NCI-H1092 (cell line): ENCODE data around the gene ANKH.
"Not testable (repeated sequence)": the region's sequence is repeated elsewhere in the genome, so short reads cannot be mapped to it uniquely, and the experiment has no call there.

ENCODE experiments used
- DNase-seq: peaks from one replicate; lab custom pipeline; 2025; lab: John Stamatoyannopoulos, UW

ANKH gene

DNA sequence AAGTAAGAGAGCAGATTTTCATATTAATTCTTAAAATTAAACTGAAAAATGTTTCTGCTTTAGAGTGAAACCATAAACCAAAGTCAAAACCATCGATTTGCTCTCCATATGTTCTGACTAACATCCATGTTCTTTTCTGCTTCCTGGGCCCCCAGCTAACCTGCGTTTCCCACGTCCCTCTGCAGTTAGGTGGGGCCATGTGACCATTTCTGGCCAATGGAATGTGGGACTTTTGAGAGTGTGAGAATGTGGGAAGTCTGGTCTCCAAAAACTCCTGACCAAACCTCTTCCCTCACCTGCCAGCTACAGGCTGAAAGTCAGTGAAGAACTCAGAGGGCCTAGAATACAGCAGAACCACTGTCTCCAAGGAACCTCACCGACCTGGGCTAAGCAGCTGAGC, 44.9 kb downstream of the ANKH start:
- DNase-seq, result no peak

DNA sequence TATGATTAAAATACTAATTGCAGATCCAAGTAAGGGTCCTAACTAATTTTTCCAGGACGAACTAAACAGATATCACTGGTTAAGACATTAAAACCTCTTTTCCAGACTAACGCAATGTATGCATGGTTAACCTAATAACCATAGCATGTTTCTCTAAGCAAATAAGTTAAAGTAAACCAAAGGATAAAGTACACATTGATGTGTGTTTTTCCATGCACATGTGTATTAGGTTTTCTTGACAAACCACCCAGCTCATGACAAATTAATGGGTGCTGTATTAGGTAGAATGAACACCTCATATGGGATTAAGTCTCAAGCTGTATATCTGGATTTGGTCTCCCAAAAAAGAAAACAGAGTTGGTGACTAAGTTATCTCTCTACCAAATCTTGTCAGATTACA, 45.6 kb downstream of the ANKH start:
- DNase-seq, result no peak

DNA sequence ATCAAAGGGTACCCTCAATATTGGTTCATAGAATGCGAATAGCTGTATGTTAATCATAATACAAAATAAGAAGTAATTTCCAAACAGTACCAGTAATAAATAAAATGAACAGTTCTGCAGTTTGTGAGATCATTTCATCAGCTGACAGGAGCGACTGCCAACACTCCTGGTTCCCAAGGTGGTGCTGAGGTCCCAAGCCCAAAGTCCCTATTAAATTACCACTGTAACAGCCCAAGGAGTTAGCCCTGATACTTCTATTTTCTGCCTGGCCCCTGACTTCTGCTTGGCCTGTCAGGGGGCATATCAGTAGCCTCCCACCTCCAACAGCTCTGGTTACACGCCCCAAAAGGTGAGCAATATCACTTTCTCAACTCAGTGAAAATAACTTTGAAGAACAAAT, 47.1 kb downstream of the ANKH start:
- no peak for DNase-seq

DNA sequence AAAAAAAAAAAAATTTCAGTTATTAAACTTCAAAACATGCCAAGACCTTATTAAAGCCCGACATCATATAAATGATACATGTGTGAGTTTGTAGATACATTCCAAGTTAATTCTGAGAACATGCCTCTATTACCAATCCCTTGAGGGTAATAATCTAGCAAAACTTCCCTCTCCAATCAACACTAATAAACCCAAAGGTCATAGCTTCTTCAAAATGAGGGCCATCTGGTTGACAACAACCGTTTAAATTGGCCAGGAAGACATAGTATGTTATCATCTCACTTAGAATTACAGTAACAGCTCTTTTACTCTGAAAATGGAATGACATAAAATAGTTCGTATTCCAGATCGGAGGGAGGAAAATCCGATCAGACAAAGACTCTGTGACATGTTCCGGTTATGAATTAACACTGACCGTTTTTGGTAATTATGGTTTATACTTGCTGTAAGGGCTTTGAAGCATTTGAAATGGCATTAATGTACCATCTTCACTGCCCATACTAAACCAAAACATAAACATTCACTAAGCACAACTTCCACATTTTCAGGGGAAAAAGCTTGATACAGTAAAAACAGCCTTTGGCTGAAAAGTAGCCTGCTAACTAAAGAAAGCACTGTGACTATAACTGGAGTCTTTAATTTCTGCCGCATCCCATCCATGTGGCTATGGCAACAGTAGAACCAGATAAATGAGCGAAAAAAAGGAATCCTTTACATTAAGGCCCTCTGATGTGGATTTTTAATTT, 50.3 kb downstream of the ANKH start:
- DNase-seq, result no peak

DNA sequence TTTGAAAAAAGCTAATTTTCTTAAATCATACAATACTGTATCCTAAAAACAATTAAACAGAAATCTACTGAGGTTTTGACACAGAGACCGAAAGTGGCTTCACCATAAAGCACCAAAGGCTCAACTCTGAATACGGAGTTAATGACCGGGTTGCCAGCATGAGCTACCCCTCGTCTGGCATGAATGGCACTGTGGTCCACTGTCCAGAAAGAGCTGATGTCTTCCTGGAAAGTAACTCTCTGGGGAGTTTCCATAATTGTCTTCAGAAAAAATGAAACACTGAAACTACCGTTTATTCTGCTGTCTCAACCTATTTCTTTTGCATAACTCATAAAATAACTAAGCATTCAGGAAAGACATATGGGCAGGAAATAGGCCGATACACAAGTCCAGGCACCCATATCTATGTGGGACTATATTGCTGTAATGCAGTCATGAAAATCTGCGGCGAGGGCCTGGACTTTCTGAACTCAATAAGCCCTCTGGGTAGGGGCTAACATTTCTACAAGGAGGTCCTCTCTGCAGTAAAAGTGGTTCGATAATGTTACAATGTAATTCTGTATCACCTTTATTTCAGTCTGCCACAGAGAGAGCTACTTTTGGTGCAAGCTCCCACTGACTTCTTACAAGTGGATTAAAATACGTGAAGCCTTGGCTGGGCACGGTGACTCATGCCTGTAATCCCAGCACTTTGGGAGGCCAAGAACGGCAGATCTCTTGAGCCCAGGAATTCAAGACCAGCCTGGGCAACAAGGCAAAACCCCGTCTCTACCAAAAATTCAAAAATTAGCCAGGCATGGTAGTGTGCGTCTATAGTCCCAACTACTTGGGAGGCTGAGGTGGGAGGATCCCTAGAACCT, 52.4 kb downstream of the ANKH start:
- DNase-seq, result no peak

DNA sequence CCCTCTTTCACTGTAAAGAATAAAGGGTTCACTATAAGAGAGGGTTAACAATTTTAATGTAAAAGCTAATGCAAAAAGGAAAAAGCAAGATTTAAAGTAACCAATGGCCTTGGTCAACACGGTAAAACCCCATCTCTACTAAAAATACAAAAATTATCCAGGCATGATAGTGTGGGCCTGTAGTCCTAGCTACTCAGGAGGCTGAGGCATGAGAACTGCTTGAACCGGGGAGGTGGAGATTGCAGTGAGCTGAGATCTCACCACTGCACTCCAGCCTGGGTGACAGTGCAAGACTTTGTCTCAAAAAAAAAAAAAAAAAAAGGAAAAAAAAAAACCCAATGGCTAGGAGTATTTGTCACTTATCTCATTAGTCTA, 53.8 kb downstream of the ANKH start:
- not testable (repeated sequence) for DNase-seq

DNA sequence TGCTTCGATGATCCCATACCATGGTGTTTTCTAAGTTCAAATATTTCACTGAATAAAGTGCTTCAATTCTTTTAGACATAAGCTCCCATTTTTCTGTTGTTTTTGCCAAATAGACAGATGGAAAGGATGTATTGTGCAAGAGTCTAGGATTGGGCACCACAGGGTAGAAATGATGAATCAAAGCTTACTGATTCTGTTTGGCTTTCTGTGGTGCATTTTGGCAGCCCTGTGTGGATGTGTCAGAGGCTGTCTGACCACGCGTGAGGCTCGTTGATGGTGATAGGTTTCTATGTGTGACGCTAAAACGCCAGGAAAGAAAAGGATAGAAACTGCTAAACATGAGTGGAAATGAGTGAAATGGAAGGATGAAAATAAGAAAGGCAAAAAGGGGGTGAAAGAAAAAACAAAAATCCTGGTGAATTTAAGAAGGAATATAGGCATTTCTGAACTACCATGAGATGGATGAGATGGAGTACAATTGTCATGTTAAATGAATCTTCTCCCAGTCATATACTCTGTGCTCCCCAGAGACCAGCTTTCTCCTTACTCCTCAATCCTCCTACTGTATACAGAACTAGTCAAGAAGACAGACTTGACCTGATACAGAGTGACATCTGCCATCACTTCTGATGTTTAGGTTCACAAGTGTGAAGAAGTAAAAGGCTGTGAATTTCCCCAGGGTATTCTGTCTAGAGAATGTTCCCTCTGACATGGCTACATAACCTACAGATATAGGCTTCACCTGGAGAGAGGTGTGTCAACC, 54.4 kb downstream of the ANKH start:
- no peak for DNase-seq

DNA sequence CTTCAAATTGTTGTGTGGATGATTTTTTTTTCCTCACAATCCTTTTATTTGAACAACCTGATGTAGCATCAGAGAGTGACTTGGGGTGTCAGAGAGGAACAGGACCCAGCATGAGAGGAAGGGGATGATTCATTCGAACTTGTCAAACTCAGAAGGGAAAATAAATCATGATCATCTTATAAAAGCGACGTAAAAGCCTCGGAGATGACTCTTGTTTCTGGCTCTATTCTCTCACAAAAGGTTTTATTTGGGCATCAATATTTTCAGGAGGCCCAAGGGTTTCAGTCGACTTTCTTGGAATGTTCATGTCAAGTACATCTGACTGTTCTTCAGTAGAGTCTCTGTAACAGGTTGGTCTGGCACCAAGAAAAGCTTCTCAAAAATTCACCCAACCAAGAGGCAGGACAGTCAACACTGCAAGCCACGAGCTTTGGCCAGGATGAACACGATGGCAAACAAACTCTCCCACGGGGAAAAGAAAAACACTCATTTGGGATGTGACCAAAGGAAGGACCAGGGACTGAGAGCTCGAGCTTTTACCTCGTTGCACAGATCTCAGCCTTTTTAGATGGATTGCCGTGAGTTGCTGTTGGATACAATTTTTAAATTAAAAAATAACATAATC, 55.1 kb downstream of the ANKH start:
- DNase-seq, result no peak

DNA sequence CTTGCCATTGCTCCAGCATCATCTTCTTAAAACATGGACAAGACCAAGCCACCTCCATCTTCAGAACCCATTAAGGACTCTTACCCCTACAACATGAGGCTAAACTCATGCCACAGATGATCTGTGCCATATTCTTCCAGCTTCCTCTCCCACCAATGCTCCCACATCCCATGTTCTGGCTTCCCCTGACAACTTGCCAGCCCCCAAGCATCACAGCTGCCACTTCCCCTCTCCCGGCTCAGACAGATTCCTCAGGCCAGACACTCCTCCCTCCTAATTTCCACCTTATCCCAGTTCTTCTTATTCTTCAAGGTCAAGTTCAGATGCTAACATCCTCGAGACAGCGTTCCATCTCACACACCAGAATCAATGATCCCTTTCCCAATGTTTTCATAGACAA, 57.8 kb downstream of the ANKH start:
- DNase-seq, result no peak

DNA sequence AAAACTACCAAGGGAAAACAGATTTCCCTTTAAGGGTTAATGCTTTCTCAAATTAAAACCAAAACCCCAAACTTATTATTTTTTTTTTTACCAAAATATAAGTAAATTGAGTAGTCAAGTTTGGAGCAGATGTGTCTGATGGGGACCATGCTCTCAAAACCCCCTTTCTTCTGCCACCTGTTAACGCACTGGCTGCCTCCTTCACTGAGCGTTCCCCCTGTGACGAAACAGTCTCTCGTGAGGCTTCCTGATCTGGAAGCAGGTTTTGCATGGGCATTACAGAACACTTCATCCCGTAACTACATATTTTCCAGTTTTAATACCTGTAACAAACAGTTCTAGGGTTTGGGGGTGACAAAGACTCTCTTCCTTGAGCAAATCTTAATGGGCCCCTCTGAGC, 59.4 kb downstream of the ANKH start:
- DNase-seq, result no peak

DNA sequence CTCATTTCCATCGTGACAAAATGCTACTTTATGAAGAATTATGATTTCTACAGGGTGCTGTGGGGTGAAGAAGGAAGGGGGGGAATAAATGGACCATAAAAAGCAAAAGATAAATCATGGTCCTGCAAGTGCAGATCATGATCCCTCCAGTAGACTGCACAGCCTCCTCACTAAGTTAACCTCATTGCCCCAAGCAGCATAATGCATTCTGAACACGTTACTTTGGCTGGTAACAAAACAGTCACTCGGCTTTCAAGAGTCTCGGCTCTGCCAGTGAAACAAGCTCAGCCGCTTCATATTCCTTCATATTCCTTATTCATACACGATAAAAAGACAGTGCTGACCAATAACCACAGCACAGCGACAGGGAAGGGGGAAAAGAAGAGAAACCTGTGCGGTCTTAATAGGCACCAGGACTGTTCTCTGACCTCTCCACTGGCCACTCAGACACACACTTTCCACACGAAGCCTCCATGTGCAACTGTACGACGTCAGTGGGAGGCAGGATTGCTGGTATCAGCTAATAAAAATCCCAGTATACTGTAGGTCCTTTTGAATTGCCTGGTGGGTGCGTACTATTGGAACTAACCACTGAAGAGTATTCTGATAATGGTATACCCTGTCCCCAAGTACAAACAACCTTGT, 60.5 kb downstream of the ANKH start:
- DNase-seq, result no peak

DNA sequence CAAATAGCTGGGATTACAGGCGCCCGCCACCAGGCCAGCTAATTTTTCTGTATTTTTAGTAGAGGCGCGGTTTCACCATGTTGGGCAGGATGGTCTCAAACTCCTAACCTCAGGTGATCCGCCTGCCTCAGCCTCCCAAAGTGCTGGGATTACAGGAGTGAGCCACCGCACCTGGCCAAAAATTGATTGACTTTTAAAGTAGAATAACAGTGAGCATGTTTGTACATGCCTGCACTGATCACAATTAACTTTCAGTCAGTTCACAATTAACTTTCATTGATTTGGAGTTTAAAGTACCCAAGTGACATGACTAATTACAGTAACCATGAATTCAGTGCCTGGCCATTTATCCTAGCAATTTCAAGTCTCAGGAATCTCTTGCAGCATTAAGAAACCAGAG, 61.3 kb downstream of the ANKH start:
- no peak for DNase-seq

DNA sequence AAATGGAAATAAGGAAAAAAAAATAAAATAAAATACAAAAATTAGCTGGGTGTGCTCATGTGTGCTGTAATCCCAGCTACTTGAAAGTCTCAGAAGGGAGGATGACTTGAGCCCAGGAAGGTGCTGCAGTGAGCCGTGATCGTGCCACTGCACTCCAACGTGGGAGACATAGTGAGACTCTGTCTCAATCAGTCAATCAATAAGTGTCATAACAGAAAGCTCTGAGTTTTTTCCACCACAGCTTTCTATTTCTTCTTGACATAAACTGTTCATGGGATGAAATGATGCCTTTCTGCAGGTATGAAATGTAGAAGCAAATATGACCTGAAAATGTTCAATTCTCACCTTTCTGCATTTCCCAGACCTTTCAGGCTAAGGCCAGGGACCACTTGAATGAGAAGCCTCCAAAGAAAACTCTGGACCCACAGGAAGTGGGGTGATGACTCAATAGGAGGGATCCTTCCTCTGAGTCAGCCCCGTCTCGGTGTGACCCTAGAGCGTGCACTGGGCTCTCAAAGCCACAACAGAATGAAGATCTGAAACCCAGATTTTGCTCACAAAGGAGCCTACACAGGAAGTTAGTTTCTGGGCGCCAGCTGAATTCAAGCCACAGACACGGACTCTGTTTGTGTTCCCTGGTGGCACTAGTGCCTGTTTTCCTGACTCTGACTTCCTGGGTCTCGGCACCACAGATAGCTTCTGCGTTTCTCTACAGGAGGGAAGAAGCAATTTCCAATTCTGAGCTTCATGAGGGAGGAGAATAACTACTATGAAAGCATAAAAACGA, 62.0 kb downstream of the ANKH start:
- DNase-seq, result no peak

DNA sequence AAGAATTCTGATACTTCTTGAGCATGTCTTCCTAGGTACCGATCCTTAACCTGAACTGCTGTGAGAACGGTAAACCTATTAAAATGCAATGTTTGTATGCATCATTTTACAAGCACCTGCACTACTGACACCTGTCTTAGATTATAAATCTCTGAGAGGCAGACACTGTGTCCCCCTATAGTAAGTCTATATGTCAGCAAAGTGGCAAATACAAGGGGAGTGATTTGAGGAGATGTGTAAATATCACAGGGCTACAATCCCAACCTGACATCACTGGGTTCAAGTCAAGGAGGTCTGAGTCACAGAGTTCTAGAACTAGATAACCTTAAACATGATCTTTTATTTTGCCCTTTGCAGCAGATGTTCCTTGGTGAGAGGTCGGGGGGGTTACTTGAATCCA, 64.1 kb downstream of the ANKH start:
- no peak for DNase-seq

DNA sequence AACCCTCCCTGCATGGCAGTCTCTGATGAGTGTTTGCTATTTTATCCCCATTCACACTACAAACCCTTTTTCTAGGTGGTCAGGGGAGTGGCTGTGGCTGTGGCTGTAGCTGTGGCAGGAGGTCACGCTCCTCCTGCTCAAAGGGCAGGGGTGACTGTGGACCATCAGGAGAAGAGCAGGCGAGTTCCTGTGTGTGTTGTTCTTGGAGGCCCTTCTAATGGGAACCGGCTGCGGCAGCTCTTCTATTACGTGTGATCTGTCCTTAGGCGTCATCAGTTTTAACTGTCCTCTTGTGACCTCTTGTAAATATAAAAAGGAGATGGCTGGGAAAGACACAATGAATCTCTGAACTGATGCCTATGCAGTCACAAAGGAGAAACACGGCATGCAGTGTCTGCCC, 65.1 kb downstream of the ANKH start:
- no peak for DNase-seq

DNA sequence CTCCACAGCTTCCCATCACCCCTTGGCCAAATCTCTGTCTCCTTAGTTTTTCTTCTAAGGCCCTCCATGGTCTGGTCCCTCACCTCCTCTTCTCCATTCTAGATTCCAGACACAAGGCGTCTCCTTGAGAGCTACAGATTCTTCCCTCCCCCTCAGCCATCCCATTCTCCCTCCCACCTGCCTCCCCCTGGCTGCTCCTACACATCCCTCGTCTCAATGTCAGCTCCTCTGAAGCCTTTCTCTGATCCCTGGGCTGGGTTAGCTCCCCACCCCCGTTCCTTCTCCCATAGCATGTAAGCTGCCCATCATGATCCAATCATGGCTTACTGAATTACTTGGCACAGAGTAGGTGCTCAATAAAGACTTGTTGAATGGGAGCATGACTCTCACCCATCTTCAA, 69.0 kb downstream of the ANKH start:
- DNase-seq, result no peak

DNA sequence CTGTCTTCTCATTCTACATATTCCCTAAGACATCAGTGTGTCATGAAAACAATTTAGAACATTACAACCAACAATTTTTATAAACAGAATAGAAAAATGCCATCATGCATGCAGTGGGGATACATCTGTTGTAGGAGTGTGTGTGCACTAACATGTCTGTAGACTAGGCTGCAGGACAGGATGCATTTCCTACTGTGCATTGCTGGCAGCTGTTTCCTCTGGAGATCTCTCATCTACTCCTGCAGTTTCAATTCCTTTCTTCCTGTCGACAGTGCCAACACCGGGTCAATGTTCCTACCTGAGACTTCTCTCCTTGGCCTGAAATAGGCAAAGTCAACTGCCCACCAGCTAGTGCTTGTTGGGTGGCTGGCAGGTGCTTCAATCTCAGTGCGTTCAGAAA, 69.8 kb downstream of the ANKH start:
- DNase-seq, result no peak

DNA sequence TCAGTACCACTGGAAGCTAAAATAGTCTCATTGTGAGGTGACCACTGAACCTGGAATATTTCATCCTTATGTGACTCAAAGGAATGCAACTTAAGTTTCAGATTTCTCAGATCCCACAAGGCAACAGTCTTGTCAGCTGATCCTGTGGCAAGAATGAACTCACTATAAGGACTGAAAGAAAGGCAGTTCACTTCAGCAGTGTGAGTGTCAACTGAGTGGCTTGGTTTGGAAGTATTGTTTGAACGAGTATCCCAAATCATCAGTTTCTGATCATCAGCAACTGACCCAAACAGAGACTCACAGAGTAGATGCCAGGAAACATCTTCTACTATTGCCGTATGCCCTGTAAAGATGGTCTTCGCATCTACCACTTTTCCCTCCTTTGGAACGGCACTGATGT, 74.2 kb downstream of the ANKH start:
- DNase-seq, result not testable (repeated sequence)

DNA sequence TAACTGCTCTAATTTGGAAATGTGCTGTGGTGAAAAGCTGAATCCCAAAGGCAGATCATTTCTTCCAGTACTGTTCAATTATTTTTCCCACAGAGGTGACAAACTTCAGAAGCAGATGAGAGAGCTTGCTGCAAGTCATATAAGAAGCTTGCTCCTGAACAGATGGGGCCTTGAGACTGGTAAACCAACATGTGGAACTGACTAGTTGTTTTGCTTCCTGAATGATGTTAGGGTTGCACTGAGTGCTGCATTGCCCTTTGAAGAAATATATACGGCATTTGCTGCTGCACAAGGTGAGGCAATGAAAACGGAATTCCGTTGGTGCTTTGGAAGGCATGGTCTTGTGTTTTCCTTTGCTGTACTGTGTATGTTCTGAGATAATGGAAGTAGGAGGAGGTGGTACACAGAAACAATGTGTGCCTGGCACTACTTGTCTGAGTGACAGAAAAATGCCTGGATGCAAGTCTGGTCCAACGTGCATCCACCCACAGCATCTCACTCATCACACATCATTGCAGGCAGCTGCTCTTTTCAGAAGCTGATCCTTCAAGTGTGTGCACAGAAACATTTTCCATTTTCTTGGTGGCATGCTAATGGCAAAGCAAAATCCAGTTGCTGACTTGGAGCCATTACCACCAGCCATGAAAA, 76.9 kb downstream of the ANKH start:
- DNase-seq, result no peak

DNA sequence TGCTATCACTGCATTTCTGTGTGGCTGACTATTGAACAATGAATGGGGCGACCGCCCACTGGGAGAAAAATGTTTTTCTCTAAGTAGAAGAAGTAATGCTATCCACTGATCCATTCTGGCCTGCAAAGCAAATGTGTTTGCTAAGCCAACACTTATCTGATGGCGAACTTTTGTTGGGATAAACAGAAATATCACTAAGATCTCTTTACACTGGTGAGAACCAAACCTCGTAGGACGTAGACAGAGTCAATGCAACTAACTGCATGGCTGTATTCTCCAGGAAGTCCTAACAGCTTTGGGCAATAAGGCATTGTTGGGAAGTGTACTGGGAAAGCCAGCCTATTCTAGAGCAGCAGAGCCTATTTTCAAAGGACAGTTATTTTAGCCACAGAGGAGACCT, 77.7 kb downstream of the ANKH start:
- DNase-seq, result no peak

DNA sequence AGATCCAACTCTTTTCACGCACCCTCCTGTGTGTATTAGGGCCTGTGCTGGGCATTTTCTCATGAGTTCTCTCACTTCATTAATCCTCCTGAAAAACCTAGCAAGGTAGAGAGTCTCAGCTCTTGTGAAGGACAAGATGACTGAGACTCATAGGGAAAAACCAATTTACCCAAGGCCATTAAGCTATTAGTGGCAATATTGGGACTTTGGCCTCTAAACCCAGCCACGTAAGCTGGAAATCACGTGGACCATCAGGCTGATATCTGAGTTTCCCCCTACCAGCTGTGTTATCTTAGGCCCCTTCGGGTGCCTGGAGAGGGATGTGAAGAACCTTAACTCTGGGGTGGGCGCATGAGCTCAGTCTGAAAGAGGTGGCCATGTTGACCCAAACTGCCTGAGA, 80.7 kb downstream of the ANKH start:
- no peak for DNase-seq
